Endothelial cell of umbilical vein (primary cell): ENCODE data around the gene TRPC6.

ENCODE experiments used
- EZH2 ChIP-seq: IDR thresholded peaks from 2 replicates; pipeline ENCODE4 v1.6.1; 2012; ENCODE audit warnings: borderline replicate concordance, low read depth, mild to moderate bottlenecking, moderate library complexity, low read length, inconsistent platforms; ENCODE audit not compliant: severe bottlenecking
- MYC ChIP-seq: IDR thresholded peaks from one replicate; pipeline ENCODE4 v1.6.1; 2011; ENCODE audit warnings: mild to moderate bottlenecking, low read depth, low read length
- POLR2A ChIP-seq: IDR thresholded peaks from 2 replicates; pipeline ENCODE4 v1.6.1; 2012; ENCODE audit warnings: low read depth, mild to moderate bottlenecking, control low read depth, low read length
- TF ChIP-seq, protein P1 (sequence below), 2 donors: IDR thresholded peaks; 1 replicate in 1 of 2; 2 replicates in 1 of 2; pipeline ENCODE4 v1.5.1; 2011; ENCODE audit warnings: low read length in 2 of 2, mild to moderate bottlenecking in 2 of 2, moderate library complexity in 2 of 2, control low read depth in 1 of 2, inconsistent platforms in 1 of 2, low read depth in 1 of 2; ENCODE audit not compliant: insufficient read depth in 1 of 2; ENCODE audit errors: extremely low read depth in 1 of 2
- TF ChIP-seq, protein P2 (sequence below): IDR thresholded peaks from 2 replicates; pipeline ENCODE4 v1.6.1; 2011; ENCODE audit not compliant: insufficient read depth, insufficient read length

DNA sequence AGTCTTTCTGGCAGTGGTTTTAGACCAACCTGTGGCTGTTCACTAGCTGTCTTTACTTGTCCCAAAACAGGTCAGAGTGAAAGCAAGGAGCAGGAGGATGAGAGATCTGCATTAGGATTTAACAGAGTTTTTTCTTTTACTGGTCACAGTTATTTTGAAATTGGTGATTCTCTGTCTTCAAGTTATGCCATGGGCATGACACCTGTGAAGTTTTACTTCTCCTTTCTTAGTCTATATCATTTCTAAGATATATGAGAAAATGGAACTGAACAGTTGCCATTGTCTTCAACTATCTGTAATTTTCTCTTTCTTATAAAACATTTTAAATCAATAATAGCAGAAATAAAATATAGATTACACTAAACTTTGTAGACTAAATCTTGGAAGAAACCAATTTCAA, 60.6 kb downstream of the TRPC6 start:
- TF ChIP-seq, protein P1, sequence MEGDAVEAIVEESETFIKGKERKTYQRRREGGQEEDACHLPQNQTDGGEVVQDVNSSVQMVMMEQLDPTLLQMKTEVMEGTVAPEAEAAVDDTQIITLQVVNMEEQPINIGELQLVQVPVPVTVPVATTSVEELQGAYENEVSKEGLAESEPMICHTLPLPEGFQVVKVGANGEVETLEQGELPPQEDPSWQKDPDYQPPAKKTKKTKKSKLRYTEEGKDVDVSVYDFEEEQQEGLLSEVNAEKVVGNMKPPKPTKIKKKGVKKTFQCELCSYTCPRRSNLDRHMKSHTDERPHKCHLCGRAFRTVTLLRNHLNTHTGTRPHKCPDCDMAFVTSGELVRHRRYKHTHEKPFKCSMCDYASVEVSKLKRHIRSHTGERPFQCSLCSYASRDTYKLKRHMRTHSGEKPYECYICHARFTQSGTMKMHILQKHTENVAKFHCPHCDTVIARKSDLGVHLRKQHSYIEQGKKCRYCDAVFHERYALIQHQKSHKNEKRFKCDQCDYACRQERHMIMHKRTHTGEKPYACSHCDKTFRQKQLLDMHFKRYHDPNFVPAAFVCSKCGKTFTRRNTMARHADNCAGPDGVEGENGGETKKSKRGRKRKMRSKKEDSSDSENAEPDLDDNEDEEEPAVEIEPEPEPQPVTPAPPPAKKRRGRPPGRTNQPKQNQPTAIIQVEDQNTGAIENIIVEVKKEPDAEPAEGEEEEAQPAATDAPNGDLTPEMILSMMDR (IDR thresholded peaks at IDR 0.05; ENCODE audit: extremely low read depth in 1 of 2, insufficient read depth in 1 of 2, low read depth in 1 of 2, low read length in 2 of 2), result no peak
- TF ChIP-seq, protein P2, sequence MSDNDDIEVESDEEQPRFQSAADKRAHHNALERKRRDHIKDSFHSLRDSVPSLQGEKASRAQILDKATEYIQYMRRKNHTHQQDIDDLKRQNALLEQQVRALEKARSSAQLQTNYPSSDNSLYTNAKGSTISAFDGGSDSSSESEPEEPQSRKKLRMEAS, result no peak
- no peak for TF ChIP-seq MYC
- TF ChIP-seq POLR2A, result no peak
- no peak for TF ChIP-seq EZH2
